ENCODE results near the gene KLK12. TPM values are rescaled to one million over a fixed set of nuclear protein-coding genes. Genes with fewer than 3 reads are reported as not detected.

Gene KLK12
- polyA plus RNA-seq, 1 donor (not counting 4 experiments of a cell fraction or from before 2014, with no cell fraction given): not detected

DNA sequence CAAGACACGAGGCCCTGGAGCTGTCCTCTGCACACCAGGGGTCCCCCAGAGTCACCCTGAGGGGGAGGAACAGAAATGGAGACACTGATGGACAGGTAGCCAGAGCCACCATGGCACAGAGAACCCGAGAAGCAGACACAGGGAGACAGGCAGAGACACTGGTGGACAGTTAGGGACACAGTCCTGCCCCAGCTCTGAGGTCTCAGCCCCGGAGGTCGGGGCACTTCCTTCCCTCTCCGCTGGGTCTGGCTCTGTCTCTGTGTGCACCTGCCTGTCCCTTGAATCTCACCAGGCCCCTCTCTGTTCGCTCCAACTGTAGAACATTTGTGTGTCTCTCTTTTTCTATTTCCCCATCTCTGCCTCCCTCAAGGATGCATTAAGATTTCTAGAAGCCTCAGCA is 43.3 kb upstream of the KLK12 start:
- dilution Hi-C loops (cut with MboI; ENCODE audit: extremely low pct_ligation_motif_present, low sequenced_read_pairs): no loop called here
- TF ChIP-seq, protein P1, sequence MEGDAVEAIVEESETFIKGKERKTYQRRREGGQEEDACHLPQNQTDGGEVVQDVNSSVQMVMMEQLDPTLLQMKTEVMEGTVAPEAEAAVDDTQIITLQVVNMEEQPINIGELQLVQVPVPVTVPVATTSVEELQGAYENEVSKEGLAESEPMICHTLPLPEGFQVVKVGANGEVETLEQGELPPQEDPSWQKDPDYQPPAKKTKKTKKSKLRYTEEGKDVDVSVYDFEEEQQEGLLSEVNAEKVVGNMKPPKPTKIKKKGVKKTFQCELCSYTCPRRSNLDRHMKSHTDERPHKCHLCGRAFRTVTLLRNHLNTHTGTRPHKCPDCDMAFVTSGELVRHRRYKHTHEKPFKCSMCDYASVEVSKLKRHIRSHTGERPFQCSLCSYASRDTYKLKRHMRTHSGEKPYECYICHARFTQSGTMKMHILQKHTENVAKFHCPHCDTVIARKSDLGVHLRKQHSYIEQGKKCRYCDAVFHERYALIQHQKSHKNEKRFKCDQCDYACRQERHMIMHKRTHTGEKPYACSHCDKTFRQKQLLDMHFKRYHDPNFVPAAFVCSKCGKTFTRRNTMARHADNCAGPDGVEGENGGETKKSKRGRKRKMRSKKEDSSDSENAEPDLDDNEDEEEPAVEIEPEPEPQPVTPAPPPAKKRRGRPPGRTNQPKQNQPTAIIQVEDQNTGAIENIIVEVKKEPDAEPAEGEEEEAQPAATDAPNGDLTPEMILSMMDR (optimal IDR thresholded peaks at IDR 0.05 in 1 of 3, IDR thresholded peaks at IDR 0.05 in 1 of 3, conservative IDR thresholded peaks at IDR 0.05 in 1 of 3; ENCODE audit: extremely low read depth in 1 of 3, insufficient read depth in 2 of 3, low read length in 3 of 3): no peak
- TF ChIP-seq EZH2 (IDR thresholded peaks at IDR 0.05; ENCODE audit: low read length): no peak
- FAIRE-seq: no peak

DNA sequence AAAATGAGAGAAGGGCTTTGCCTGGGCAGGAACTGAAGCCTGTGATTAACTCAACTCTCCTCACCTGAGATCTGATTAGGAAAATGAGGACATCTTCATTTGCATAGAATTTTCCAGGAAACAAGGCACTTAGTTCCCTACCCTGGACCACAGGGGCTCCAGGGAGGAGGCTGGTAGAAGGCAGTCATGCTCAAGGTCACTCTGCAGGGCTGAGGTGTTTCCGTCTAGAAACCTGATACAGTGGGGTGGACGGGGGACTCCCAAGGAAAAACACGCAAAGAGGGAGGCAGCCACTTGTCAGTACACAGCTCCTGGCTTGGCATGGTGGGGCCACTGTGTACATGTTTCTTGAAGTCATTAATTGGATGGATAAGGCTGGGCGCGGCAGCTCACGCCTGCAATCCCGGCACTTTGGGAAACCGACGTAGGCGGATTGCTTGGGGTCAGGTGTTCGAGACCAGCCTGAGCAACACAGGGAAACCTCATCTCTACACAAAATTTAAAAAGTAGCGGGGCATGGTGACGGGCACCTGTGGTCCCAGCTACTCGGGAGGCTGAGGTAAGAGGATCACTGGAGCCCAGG is 41.9 kb upstream of the KLK12 start:
- TF ChIP-seq, protein P1 (optimal IDR thresholded peaks at IDR 0.05 in 1 of 3, IDR thresholded peaks at IDR 0.05 in 1 of 3, conservative IDR thresholded peaks at IDR 0.05 in 1 of 3; ENCODE audit: extremely low read depth in 1 of 3, insufficient read depth in 2 of 3, low read length in 3 of 3): no peak
- TF ChIP-seq EZH2 (IDR thresholded peaks at IDR 0.05; ENCODE audit: low read length): no peak
- no peak overlapping the region for H2AFZ ChIP-seq (ENCODE audit: control insufficient read depth, low read length)
- peaks cover 12% of the 10 kb centered on the region for H3K4me1 ChIP-seq (ENCODE audit: control insufficient read depth, extremely low read depth, insufficient read depth, low read length)
- no peak overlapping the region for H3K27ac ChIP-seq (ENCODE audit: control insufficient read depth, insufficient read depth, low read length)
- H4K20me1 ChIP-seq (ENCODE audit: control insufficient read depth, extremely low read depth, insufficient read depth, low read length): no peaks in the 10 kb centered on the region
- dilution Hi-C loops (cut with MboI; ENCODE audit: extremely low pct_ligation_motif_present, low sequenced_read_pairs): no loop called here
- H3K79me2 ChIP-seq (ENCODE audit: control insufficient read depth, insufficient read depth, low read length): no peaks in the 10 kb centered on the region
- H3K9me1 ChIP-seq (ENCODE audit: control insufficient read depth, extremely low read depth, insufficient read depth, low read length): no peaks in the 10 kb centered on the region
- no peaks in the 10 kb centered on the region for H3K36me3 ChIP-seq (ENCODE audit: control insufficient read depth in 2 of 2, extremely low read depth in 1 of 2, insufficient read depth in 2 of 2, low read length in 2 of 2)
- H3K4me3 ChIP-seq (ENCODE audit: control insufficient read depth in 2 of 3, extremely low read depth in 1 of 3, insufficient read depth in 2 of 3, low read depth in 1 of 3, low read length in 3 of 3): no peak overlapping the region
- peaks cover 4% of the 10 kb centered on the region for H3K27me3 ChIP-seq (ENCODE audit: control insufficient read depth, extremely low read depth, insufficient read depth, low read length)
- no peak for DNase-seq (ENCODE audit: low read depth, low spot score)
- no peaks in the 10 kb centered on the region for H3K9me3 ChIP-seq (ENCODE audit: control insufficient read depth, low read depth, low read length)
- no peak overlapping the region for H3K4me2 ChIP-seq (ENCODE audit: control insufficient read depth, extremely low read depth, insufficient read depth, low read depth, low read length)
- no peak overlapping the region for H3K9ac ChIP-seq (ENCODE audit: control insufficient read depth, extremely low read depth, insufficient read depth, low read length)
- FAIRE-seq: no peak

More for the DNA sequence above, 43.3 kb upstream of the KLK12 start:
- Histone ChIP-seq H3K9ac (ENCODE audit: control insufficient read depth, extremely low read depth, insufficient read depth, low read length) (no peak overlapping the region), H3K9me3 (ENCODE audit: control insufficient read depth, low read depth, low read length) (no peaks in the 10 kb centered on the region), H3K27me3 (ENCODE audit: control insufficient read depth, extremely low read depth, insufficient read depth, low read length) (peaks cover 4% of the 10 kb centered on the region), H4K20me1 (ENCODE audit: control insufficient read depth, extremely low read depth, insufficient read depth, low read length) (no peaks in the 10 kb centered on the region), H3K36me3 (ENCODE audit: control insufficient read depth in 2 of 2, extremely low read depth in 1 of 2, insufficient read depth in 2 of 2, low read length in 2 of 2) (no peaks in the 10 kb centered on the region), H3K27ac (ENCODE audit: control insufficient read depth, insufficient read depth, low read length) (no peak overlapping the region), H3K4me2 (ENCODE audit: control insufficient read depth, extremely low read depth, insufficient read depth, low read depth, low read length) (no peak overlapping the region), H3K79me2 (ENCODE audit: control insufficient read depth, insufficient read depth, low read length) (no peaks in the 10 kb centered on the region), H3K4me3 (ENCODE audit: control insufficient read depth in 2 of 3, extremely low read depth in 1 of 3, insufficient read depth in 2 of 3, low read depth in 1 of 3, low read length in 3 of 3) (no peak overlapping the region), H2AFZ (ENCODE audit: control insufficient read depth, low read length) (no peak overlapping the region), H3K4me1 (ENCODE audit: control insufficient read depth, extremely low read depth, insufficient read depth, low read length) (peaks cover 12% of the 10 kb centered on the region), H3K9me1 (ENCODE audit: control insufficient read depth, extremely low read depth, insufficient read depth, low read length) (no peaks in the 10 kb centered on the region)
- DNase-seq (ENCODE audit: low read depth, low spot score): no peak
